HepG2 (cell line): ENCODE measurements around the gene SRC. TPM values are rescaled to one million over a fixed set of nuclear protein-coding genes. Genes with fewer than 3 reads are reported as not detected.

Experiments used
- ARID2 ChIP-seq: sonication (generic); formaldehyde crosslinking; IDR thresholded peaks from 2 replicates; pipeline ENCODE4 v1.8.1; 2022; ENCODE audit warnings: mild to moderate bottlenecking, missing genetic modification reagents, borderline replicate concordance
- CC2D1A ChIP-seq: sonication (generic); formaldehyde crosslinking; IDR thresholded peaks from 2 replicates; pipeline ENCODE4 v1.8.1; 2023; ENCODE audit warnings: mild to moderate bottlenecking, missing genetic modification reagents
- DR1 ChIP-seq: sonication (generic); formaldehyde crosslinking; IDR thresholded peaks from 2 replicates; pipeline ENCODE4 v1.8.0; 2021; ENCODE audit warnings: mild to moderate bottlenecking, missing genetic modification reagents, inconsistent platforms
- DZIP1 ChIP-seq: sonication (generic); formaldehyde crosslinking; IDR thresholded peaks from 2 replicates; pipeline ENCODE4 v1.5.0; 2020; ENCODE audit warnings: mild to moderate bottlenecking, missing genetic modification reagents
- HDAC6 ChIP-seq: fragments of 200-600 bp; sonication (generic); IDR thresholded peaks from 2 replicates; pipeline ENCODE4 v1.7.0; 2017; ENCODE audit warnings: mild to moderate bottlenecking, antibody characterized with exemption, low read length, low read depth
- KMT2B ChIP-seq: IDR thresholded peaks from 2 replicates; pipeline ENCODE4 v1.6.1; 2016; ENCODE audit warnings: missing genetic modification reagents, missing compliant biosample characterization
- LBX2 ChIP-seq: sonication (generic); formaldehyde crosslinking; IDR thresholded peaks from 2 replicates; pipeline ENCODE4 v1.5.0; 2020; ENCODE audit warnings: missing genetic modification reagents, mild to moderate bottlenecking, borderline replicate concordance
- MAZ ChIP-seq, 2 experiments: sonication (generic) in 1 of 2; formaldehyde crosslinking in 1 of 2; IDR thresholded peaks; 2 replicates each; pipeline versions ENCODE4 v1.5.0 to v1.6.1; 2012 to 2020; ENCODE audit warnings: low read depth in 2 of 2, mild to moderate bottlenecking in 2 of 2, borderline replicate concordance in 1 of 2, improper control_type of control experiment in 1 of 2, low read length in 1 of 2, missing genetic modification reagents in 1 of 2, moderate library complexity in 1 of 2
- NFE2L1 ChIP-seq: sonication (generic); formaldehyde crosslinking; IDR thresholded peaks from 2 replicates; pipeline ENCODE4 v1.4.0; 2020; ENCODE audit warnings: missing genetic modification reagents, mild to moderate bottlenecking, borderline replicate concordance
- PHF21A ChIP-seq: sonication (generic); formaldehyde crosslinking; IDR thresholded peaks from 2 replicates; pipeline ENCODE4 v1.5.0; 2020; ENCODE audit warnings: mild to moderate bottlenecking, missing genetic modification reagents
- RXRA ChIP-seq: sonication (generic); formaldehyde crosslinking; IDR thresholded peaks from 2 replicates; pipeline ENCODE4 v1.5.1; 2020; ENCODE audit warnings: missing genetic modification reagents
- SMAD1 ChIP-seq: sonication (generic); formaldehyde crosslinking; IDR thresholded peaks from 2 replicates; pipeline ENCODE4 v1.4.0; 2020; ENCODE audit warnings: missing genetic modification reagents, low read depth, mild to moderate bottlenecking, borderline replicate concordance
- SSRP1 ChIP-seq: IDR thresholded peaks from 2 replicates; pipeline ENCODE4 v1.6.1; 2016; ENCODE audit warnings: control low read depth
- TFAP4 ChIP-seq: sonication (generic); IDR thresholded peaks from 2 replicates; pipeline ENCODE4 v1.6.1; 2016; ENCODE audit warnings: low read depth, borderline replicate concordance
- ZHX2 ChIP-seq, 2 experiments: sonication (generic) in 1 of 2; formaldehyde crosslinking in 1 of 2; IDR thresholded peaks; 2 replicates each; pipeline versions ENCODE4 v1.6.1 to v1.9.0; 2014 to 2022; ENCODE audit warnings: antibody characterized with exemption in 1 of 2, borderline replicate concordance in 1 of 2, inconsistent platforms in 1 of 2, low read depth in 1 of 2, missing genetic modification reagents in 1 of 2
- ZNF44 ChIP-seq: sonication (generic); formaldehyde crosslinking; IDR thresholded peaks from 2 replicates; pipeline ENCODE4 v1.5.1; 2020; ENCODE audit warnings: mild to moderate bottlenecking, missing genetic modification reagents
- polyA plus RNA-seq, 8 experiments: library from polyadenylated mRNA; depleted of rRNA in 3 of 8; stranded (reverse) in 7 of 8; unstranded in 1 of 8; fragments of >200 nt; fragmentation: Illumina TruSeq in 4 of 8; extraction: Trizol in 4 of 8; gene quantifications; 2 replicates each; pipeline versions ENCODE4 v1.2.1 to v1.2.3, GENCODE V29; 2011 to 2016; ENCODE audit warnings: low read depth in 4 of 8, missing spikeins in 1 of 8, mixed read lengths in 1 of 8; ENCODE audit not compliant: insufficient read depth in 1 of 8
- total RNA-seq, 5 experiments: library from RNA; depleted of rRNA; stranded (reverse); fragments of >200 nt; fragmentation: Illumina TruSeq; extraction: Trizol; gene quantifications; 2 replicates each; pipeline ENCODE4 v1.2.3, GENCODE V29; 2016; ENCODE audit warnings: low read depth in 1 of 5

SRC gene
- total and polyA plus RNA-seq, 2 of the 13 experiments (the other 11 are each of a cell fraction or from before 2014, with no cell fraction given) = 54.7 to 192 TPM

GRCh38 chr20:37406010-37406998 is 60.4 kb downstream of the SRC start (continued):
- TF ChIP-seq ZHX2 (IDR thresholded peaks at IDR 0.05; ENCODE audit: low read depth) (peak; percentile 28; the same call in 1 of the 2 replicates), ZHX2 (CRISPR knock-in tag; IDR thresholded peaks at IDR 0.05; ENCODE audit: borderline replicate concordance) (peak; percentile 97; the same call in 1 of the 2 replicates), KMT2B (0 out of 2 replicates have a peak, but pooled peaks have one; percentile 48), ARID2 (CRISPR knock-in tag) (peak; percentile 97), PHF21A (CRISPR knock-in tag) (no peak), CC2D1A (CRISPR knock-in tag) (no peak), LBX2 (CRISPR knock-in tag) (peak; percentile 99), SSRP1 (CRISPR knock-in tag) (peak; percentile 94; the same call in 1 of the 2 replicates), DR1 (CRISPR knock-in tag) (no peak; the same call in 1 of the 2 replicates), SMAD1 (CRISPR knock-in tag) (peak; percentile 97; the same call in 1 of the 2 replicates), MAZ (IDR thresholded peaks at IDR 0.05; ENCODE audit: borderline replicate concordance, low read depth, low read length) (no peak), MAZ (CRISPR knock-in tag; IDR thresholded peaks at IDR 0.05; ENCODE audit: low read depth) (peak; percentile 94; the same call in 1 of the 2 replicates), NFE2L1 (CRISPR knock-in tag) (peak; percentile 94), DZIP1 (CRISPR knock-in tag) (peak; percentile 100), RXRA (CRISPR knock-in tag) (peak; percentile 66), ZNF44 (CRISPR knock-in tag) (peak; percentile 96), TFAP4 (peak; percentile 24; the same call in 1 of the 2 replicates), HDAC6 (no peak)
